PC-3 (cell line): ENCODE measurements around the gene C17orf58. TPM values are rescaled to one million over a fixed set of nuclear protein-coding genes. Genes with fewer than 3 reads are reported as not detected.
A peak's percentile ranks its signal among the peaks of the same experiment; 100 is the strongest.

ENCODE experiments used
- ATAC-seq: fragments of 200-7000 bp; cut with Tn5 transposase; 2 replicates; pipeline ENCODE4 v1.9.1; 2020; ENCODE audit warnings: mild to moderate bottlenecking, moderate library complexity
- BruUV-seq: library from RNA; stranded (reverse); fragments of 400-500 nt; replicated peaks from 2 replicates; lab custom pipeline; 2021; lab: Mats Ljungman, UMichigan
- CTCF ChIA-PET: fragments of 300-600 bp; sonication (Branson Sonifier 250); formaldehyde crosslinking; loops from one replicate; lab custom pipeline; 2022; ENCODE audit warnings: antibody characterized with exemption; lab: Charles Lee
- POLR2A ChIA-PET: fragments of 300-600 bp; sonication (Branson Sonifier 250); formaldehyde crosslinking; loops from one replicate; lab custom pipeline; 2022; ENCODE audit warnings: antibody characterized with exemption; ENCODE audit not compliant: unreplicated experiment; lab: Charles Lee
- DNase-seq: peaks from one replicate; pipeline ENCODE4 v3.0.0-alpha.2; 2015
- H2AFZ ChIP-seq: fragments of 300-600 bp; sonication (generic); 2 replicates; pipeline ENCODE4 v1.6.0; 2016; ENCODE audit warnings: antibody characterized with exemption, low read length
- H3F3A ChIP-seq: fragments of 300-600 bp; sonication (generic); one replicate; pipeline ENCODE4 v1.6.0; 2017; ENCODE audit warnings: antibody characterized with exemption, low read length, control low read depth, mild to moderate bottlenecking; ENCODE audit not compliant: unreplicated experiment
- H3K27ac ChIP-seq: fragments of 300-600 bp; sonication (generic); 2 replicates; pipeline ENCODE4 v1.5.1; 2016; ENCODE audit warnings: mild to moderate bottlenecking, low read length
- H3K27me3 ChIP-seq: fragments of 300-600 bp; sonication (generic); 2 replicates; pipeline ENCODE4 v1.6.1; 2016; ENCODE audit warnings: low read length, mixed read lengths
- H3K36me3 ChIP-seq: fragments of 300-600 bp; sonication (generic); 2 replicates; pipeline ENCODE4 v1.6.1; 2016; ENCODE audit warnings: low read depth, mixed run types, low read length, mixed read lengths
- H3K4me1 ChIP-seq: fragments of 300-600 bp; sonication (generic); 2 replicates; pipeline ENCODE4 v1.5.1; 2016; ENCODE audit warnings: low read length; ENCODE audit not compliant: insufficient read depth
- H3K4me2 ChIP-seq: fragments of 300-600 bp; sonication (generic); 2 replicates; pipeline ENCODE4 v1.6.0; 2016; ENCODE audit warnings: low read length
- H3K4me3 ChIP-seq: fragments of 300-600 bp; sonication (generic); 2 replicates; pipeline ENCODE4 v1.5.1; 2016; ENCODE audit warnings: mild to moderate bottlenecking, low read length, mixed read lengths
- H3K79me2 ChIP-seq: fragments of 300-600 bp; sonication (generic); 2 replicates; pipeline ENCODE4 v1.6.1; 2017; ENCODE audit warnings: low read length, mixed read lengths
- H3K9ac ChIP-seq: fragments of 300-600 bp; sonication (generic); 2 replicates; pipeline ENCODE4 v1.6.0; 2016; ENCODE audit warnings: mild to moderate bottlenecking, low read length
- H3K9me2 ChIP-seq: fragments of 300-600 bp; sonication (generic); replicated peaks from 2 replicates; pipeline ENCODE4 v1.6.1; 2016; ENCODE audit warnings: mixed run types, low read length, mixed read lengths
- H3K9me3 ChIP-seq: fragments of 300-600 bp; sonication (generic); 2 replicates; pipeline ENCODE4 v1.6.1; 2016; ENCODE audit warnings: low read length, mixed read lengths
- H4K20me1 ChIP-seq: fragments of 300-600 bp; sonication (generic); 2 replicates; pipeline ENCODE4 v1.6.1; 2016; ENCODE audit warnings: low read length, mixed read lengths
- CTCF ChIP-seq: fragments of 300-600 bp; sonication (generic); conservative IDR thresholded peaks from 2 replicates; pipeline ENCODE4 v1.5.1; 2017; ENCODE audit warnings: antibody characterized with exemption, low read depth, mild to moderate bottlenecking, low read length
- EZH2 ChIP-seq: fragments of 300-600 bp; sonication (generic); IDR thresholded peaks from one replicate; pipeline ENCODE4 v1.6.1; 2017; ENCODE audit warnings: antibody characterized with exemption, mild to moderate bottlenecking, low read length; ENCODE audit not compliant: unreplicated experiment
- EZH2phosphoT487 ChIP-seq: fragments of 300-600 bp; sonication (generic); IDR thresholded peaks from 2 replicates; pipeline ENCODE4 v1.6.1; 2018; ENCODE audit warnings: mild to moderate bottlenecking, antibody characterized with exemption, low read length, borderline replicate concordance
- intact Hi-C: fragments of 100-400 bp; cut with micrococcal nuclease; formaldehyde crosslinking; loops from 2 replicates; pipeline ENCODE4 v1.9.0; 2023
- total RNA-seq: library from RNA; depleted of rRNA; stranded (reverse); fragments of >200 nt; gene quantifications from 2 replicates; pipeline ENCODE4 v1.2.3, GENCODE V29; 2014

Gene C17orf58
- total RNA-seq, 1 experiment from 2014 or later: 25.3 TPM

- Histone ChIP-seq H3K36me3 (no peaks in the 10 kb centered on the region), H3F3A (peaks cover 9% of the 10 kb centered on the region), H3K4me1 (peaks cover 29% of the 10 kb centered on the region), H3K27ac (peak overlapping the region; percentile 74), H3K9me3 (no peaks in the 10 kb centered on the region), H3K4me3 (peak overlapping the region; percentile 99), H2AFZ (peak overlapping the region; percentile 99), H3K9me2 (no peaks in the 10 kb centered on the region), H3K79me2 (no peaks in the 10 kb centered on the region), H4K20me1 (no peaks in the 10 kb centered on the region), H3K9ac (peak overlapping the region; percentile 85), H3K4me2 (peak overlapping the region; percentile 100), H3K27me3 (no peaks in the 10 kb centered on the region)
- TF ChIP-seq EZH2: no peak
- TF ChIP-seq CTCF: no peak
- no peak for TF ChIP-seq EZH2phosphoT487
- ATAC-seq (no peak; the same call in 1 of the 2 replicates), DNase-seq (peak; percentile 59)
- TSS peak; percentile 71 for BruUV-seq
- ChIA-PET POLR2A (interaction anchor here (0.6 kb wide), 1 partner anchor 36 kb away, joined by 9 read pairs; no protein-coding TSS in a partner anchor), CTCF (interaction anchor here (0.9 kb wide), 1 partner anchor 23 kb away, joined by 3 read pairs; no protein-coding TSS in a partner anchor)
- intact Hi-C loops: loop anchor here (5.0 to 10.0 kb wide), 2 partner anchors 45 to 1332 kb away; partner anchors contain the start of genes ABCA5 and KPNA2
These were observed 3.6 kb downstream of the C17orf58 start for GRCh38 chr17:67992548-67993152.

GRCh38 chr17:67990909-67991308 is 5.4 kb downstream of the C17orf58 start:
- CTCF ChIA-PET: no interaction called here
- DNase-seq: peak; percentile 15
- no peak overlapping the region for H3K4me2 ChIP-seq

More at GRCh38 chr17:67990909-67991308, 5.4 kb downstream of the C17orf58 start:
- H3K4me3 ChIP-seq: no peak overlapping the region
- H3K27me3 ChIP-seq: no peaks in the 10 kb centered on the region
- no peak for ATAC-seq
- H3K27ac ChIP-seq: no peak overlapping the region
- no peaks in the 10 kb centered on the region for H3K9me2 ChIP-seq
- no peak overlapping the region for H3K9ac ChIP-seq
- H3K9me3 ChIP-seq: no peaks in the 10 kb centered on the region
- POLR2A ChIA-PET: no interaction called here
- H3K79me2 ChIP-seq: no peaks in the 10 kb centered on the region
- H4K20me1 ChIP-seq: no peaks in the 10 kb centered on the region
- peaks cover 9% of the 10 kb centered on the region for H3F3A ChIP-seq
- no peak overlapping the region for H2AFZ ChIP-seq
- peaks cover 24% of the 10 kb centered on the region for H3K4me1 ChIP-seq
- intact Hi-C loops: loop anchor here (5.0 to 10.0 kb wide), 2 partner anchors 46 to 1334 kb away; partner anchors contain the start of genes ABCA5 and KPNA2
- no peaks in the 10 kb centered on the region for H3K36me3 ChIP-seq
- TF ChIP-seq EZH2 (no peak), CTCF (no peak), EZH2phosphoT487 (no peak)
- BruUV-seq: no TSS peak
